Upper lobe of left lung (tissue), 6 donors: ENCODE data around the gene FOXA2. TPM values are rescaled to one million over a fixed set of nuclear protein-coding genes. Genes with fewer than 3 reads are reported as not detected.

ENCODE experiments used
- ATAC-seq, 2 donors: fragments of 200-7000 bp; cut with Tn5 transposase; one replicate each; pipeline ENCODE4 v1.9.1; 2022; ENCODE audit warnings: mild to moderate bottlenecking in 2 of 2, moderate library complexity in 2 of 2; ENCODE audit not compliant: low FRiP score in 2 of 2
- DNase-seq, 2 donors: peaks; one replicate each; pipeline ENCODE4 v3.0.0-alpha.2; 2019 to 2020
- H3K27ac ChIP-seq, 4 donors: fragments of 200-600 bp; sonication (generic); one replicate each; pipeline ENCODE4 v1.5.1; 2016 to 2019
- H3K27me3 ChIP-seq, 4 donors: fragments of 200-600 bp; sonication (generic); one replicate each; pipeline ENCODE4 v1.5.1; 2017 to 2019
- H3K36me3 ChIP-seq, 4 donors: fragments of 200-600 bp; sonication (generic); one replicate each; pipeline ENCODE4 v1.5.1; 2016 to 2019
- H3K4me1 ChIP-seq, 4 donors: fragments of 200-600 bp; sonication (generic); one replicate each; pipeline ENCODE4 v1.5.1; 2018 to 2019
- H3K4me3 ChIP-seq, 4 donors: fragments of 200-600 bp; sonication (generic); one replicate each; pipeline ENCODE4 v1.5.1; 2017 to 2019; ENCODE audit warnings: mild to moderate bottlenecking in 2 of 4, moderate library complexity in 1 of 4
- H3K9me3 ChIP-seq, 4 donors: fragments of 200-600 bp; sonication (generic); one replicate each; pipeline ENCODE4 v1.5.1; 2018 to 2019
- EP300 ChIP-seq, 4 donors: sonication (generic); formaldehyde crosslinking; IDR thresholded peaks; one replicate each; pipeline ENCODE4 v1.5.1; 2017; ENCODE audit warnings: antibody characterized with exemption in 4 of 4, control low read depth in 2 of 4
- POLR2A ChIP-seq, 4 donors: fragments of 450-650 bp; IDR thresholded peaks; one replicate each; pipeline ENCODE4 v1.5.1; 2016 to 2017; ENCODE audit warnings: antibody characterized with exemption in 4 of 4, mild to moderate bottlenecking in 2 of 4
- POLR2AphosphoS5 ChIP-seq, 2 donors: sonication (generic); formaldehyde crosslinking; IDR thresholded peaks; one replicate each; pipeline ENCODE4 v1.5.1; 2017; ENCODE audit warnings: antibody characterized with exemption in 2 of 2
- WGBS, 2 donors: methylation state at CpG; one replicate each; pipeline ENCODE4 v1.1.5; 2017 to 2018; 5-methylcytosine and 5-hydroxymethylcytosine counted together
- small RNA-seq, 4 donors: library from RNA; depleted of rRNA; stranded (forward); fragments of <200 nt; gene quantifications; one replicate each; pipeline ENCODE3, GENCODE V24; 2016
- total RNA-seq, 6 donors: library from RNA; depleted of rRNA in 4 of 6; stranded (reverse); fragments of >200 nt in 4 of 6; gene quantifications; one replicate each; pipeline versions ENCODE4 v1.1.0 to v1.2.1, GENCODE V29; 2016 to 2021
- TF ChIP-seq, protein P1 (sequence below), 6 experiments: fragments of 450-650 bp in 4 of 6; fragments of 200-600 bp in 2 of 6; sonication (generic) in 2 of 6; IDR thresholded peaks; one replicate each; pipeline ENCODE4 v1.5.1; 2016 to 2019; ENCODE audit warnings: antibody characterized with exemption in 6 of 6
- donor health status: DM: no; HTN: no; CAD: no; lungs with moderate emphysema.
- donor health status: DM: no; HTN: yes; CAD: no; lungs with severe emphysema.

FOXA2 gene
- total RNA-seq, 6 donors from 2014 or later: 23.2 to 80.6 (median 44.3) TPM

DNA sequence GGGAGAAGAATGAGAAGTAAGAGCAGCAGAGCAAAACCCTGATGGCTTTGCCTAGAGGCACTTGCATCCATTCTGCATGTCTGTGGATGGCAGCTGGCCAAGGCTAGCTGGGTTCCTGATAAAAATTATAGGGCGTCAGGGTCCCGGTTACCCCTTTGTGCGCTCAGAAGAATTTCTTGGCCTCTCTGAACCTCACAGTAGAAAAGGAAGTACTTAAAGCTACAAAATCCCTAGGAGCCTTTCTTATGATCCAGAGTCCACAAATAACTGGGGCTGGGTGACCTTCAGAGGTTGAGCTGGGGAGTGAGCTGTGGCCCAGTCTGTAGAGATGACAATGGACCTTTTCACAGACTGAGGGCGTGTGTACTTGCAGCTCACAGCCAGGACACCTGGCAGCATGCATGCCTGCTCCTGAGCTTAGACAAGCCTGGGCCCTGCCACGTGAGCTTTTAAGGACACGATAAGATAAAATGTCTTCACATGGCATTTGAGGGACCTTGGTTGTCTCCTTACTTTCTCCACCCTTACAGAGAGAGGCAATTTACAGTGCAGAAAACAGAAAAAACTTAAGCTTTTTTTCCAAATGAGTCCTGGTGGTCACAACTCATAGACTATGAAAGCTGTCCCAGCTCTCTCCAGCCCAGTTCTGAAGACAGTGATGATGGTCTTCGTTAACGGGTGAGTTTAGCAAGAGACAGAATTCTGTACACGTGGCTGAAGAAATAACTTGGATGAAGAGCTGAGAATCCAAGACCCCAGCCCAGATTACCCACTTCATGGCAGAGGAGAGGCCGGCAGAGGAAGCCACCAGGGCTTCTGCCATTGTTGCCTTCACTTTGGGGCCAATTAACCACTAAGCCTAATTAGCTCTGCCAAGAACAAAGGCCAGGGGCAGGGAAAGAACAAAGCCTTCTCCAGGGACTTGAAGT lies 50.3 kb downstream of the FOXA2 start:
- Histone ChIP-seq H3K27ac (no peak overlapping the region), H3K4me1 (no peaks in the 10 kb centered on the region), H3K36me3 (no peaks in the 10 kb centered on the region), H3K27me3 (no peaks in the 10 kb centered on the region), H3K9me3 (no peaks in the 10 kb centered on the region), H3K4me3 (no peak overlapping the region)
- TF ChIP-seq POLR2A (IDR thresholded peaks at IDR 0.05) (no peak), EP300 (IDR thresholded peaks at IDR 0.05) (no peak), POLR2AphosphoS5 (IDR thresholded peaks at IDR 0.05) (no peak)
- TF ChIP-seq, protein P1, sequence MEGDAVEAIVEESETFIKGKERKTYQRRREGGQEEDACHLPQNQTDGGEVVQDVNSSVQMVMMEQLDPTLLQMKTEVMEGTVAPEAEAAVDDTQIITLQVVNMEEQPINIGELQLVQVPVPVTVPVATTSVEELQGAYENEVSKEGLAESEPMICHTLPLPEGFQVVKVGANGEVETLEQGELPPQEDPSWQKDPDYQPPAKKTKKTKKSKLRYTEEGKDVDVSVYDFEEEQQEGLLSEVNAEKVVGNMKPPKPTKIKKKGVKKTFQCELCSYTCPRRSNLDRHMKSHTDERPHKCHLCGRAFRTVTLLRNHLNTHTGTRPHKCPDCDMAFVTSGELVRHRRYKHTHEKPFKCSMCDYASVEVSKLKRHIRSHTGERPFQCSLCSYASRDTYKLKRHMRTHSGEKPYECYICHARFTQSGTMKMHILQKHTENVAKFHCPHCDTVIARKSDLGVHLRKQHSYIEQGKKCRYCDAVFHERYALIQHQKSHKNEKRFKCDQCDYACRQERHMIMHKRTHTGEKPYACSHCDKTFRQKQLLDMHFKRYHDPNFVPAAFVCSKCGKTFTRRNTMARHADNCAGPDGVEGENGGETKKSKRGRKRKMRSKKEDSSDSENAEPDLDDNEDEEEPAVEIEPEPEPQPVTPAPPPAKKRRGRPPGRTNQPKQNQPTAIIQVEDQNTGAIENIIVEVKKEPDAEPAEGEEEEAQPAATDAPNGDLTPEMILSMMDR (IDR thresholded peaks at IDR 0.05): no peak
- DNase-seq: no peak
- ATAC-seq: no peak
- 86 to 87% methylated on average over 10 of the region's 10 CpGs for WGBS, 2 donors

- Histone ChIP-seq H3K27me3 (no peaks in the 10 kb centered on the region), H3K27ac (no peak overlapping the region), H3K36me3 (no peaks in the 10 kb centered on the region), H3K9me3 (no peaks in the 10 kb centered on the region), H3K4me3 (no peak overlapping the region), H3K4me1 (no peaks in the 10 kb centered on the region)
- ATAC-seq (no peak), DNase-seq (no peak)
- TF ChIP-seq POLR2AphosphoS5 (IDR thresholded peaks at IDR 0.05) (no peak), EP300 (IDR thresholded peaks at IDR 0.05) (no peak), POLR2A (IDR thresholded peaks at IDR 0.05) (no peak)
- 76 to 78% methylated on average over 3 of the region's 3 CpGs for WGBS, 2 donors
Observed at GRCh38 chr20:22532598-22532997, 51.8 kb downstream of the FOXA2 start.

DNA sequence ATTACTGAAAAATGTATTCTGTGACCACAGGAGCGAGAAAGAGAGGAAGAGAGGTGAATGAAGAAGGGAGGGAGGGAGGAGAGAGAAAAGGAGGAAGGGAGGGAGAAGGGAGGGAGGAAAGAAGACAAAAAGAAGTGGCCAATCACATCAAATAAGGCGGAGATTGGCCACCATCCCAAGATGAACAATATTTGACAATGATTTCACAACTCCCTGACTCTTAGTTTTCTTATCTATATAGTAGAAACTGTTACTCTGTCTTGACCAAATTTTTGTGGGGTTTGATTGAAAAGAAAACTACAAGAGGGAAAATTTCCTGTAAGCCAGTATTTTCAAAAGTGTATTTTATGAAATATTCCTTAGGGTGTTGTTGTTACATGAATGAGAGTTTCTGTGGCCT lies 52.6 kb downstream of the FOXA2 start:
- WGBS, 2 donors: 77 to 83% methylated on average over 2 of the region's 2 CpGs
- Histone ChIP-seq H3K9me3 (no peaks in the 10 kb centered on the region), H3K36me3 (no peaks in the 10 kb centered on the region), H3K27ac (no peak overlapping the region), H3K4me3 (no peak overlapping the region), H3K27me3 (no peaks in the 10 kb centered on the region), H3K4me1 (no peaks in the 10 kb centered on the region)
- DNase-seq: no peak
- TF ChIP-seq, protein P1 (IDR thresholded peaks at IDR 0.05): no peak
- no peak for ATAC-seq

DNA sequence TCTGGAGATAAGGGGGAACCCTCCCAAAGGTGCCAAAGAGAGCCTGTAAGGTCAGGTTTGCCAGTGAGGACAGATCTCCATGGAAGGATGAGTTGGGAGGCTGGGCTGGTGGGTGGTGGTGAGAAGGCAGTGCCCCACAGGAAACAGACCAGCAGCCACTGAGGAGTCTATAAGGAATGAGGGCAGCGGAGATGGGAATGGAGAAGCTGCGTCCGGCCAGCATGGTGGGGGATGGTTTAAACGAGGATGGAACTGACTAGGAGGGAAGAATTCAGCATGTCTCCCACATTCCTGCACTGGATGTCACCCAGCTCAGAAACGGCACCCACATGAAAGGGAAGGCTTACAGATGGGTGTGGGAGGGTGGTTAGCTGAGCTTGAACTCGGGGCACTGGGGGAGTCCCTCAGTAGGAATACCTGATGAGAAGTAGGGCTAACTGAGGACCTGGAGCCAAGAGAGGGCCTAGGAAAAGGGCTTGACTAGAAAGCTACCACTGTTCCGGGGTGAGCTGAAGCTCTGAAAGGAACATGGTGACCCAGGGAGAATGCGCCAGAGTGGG lies 53.2 kb downstream of the FOXA2 start:
- Histone ChIP-seq H3K9me3 (no peaks in the 10 kb centered on the region), H3K27me3 (no peaks in the 10 kb centered on the region), H3K4me3 (no peak overlapping the region), H3K4me1 (no peaks in the 10 kb centered on the region), H3K27ac (no peak overlapping the region), H3K36me3 (no peaks in the 10 kb centered on the region)
- DNase-seq (no peak), ATAC-seq (no peak)
- WGBS, 2 donors: 72 to 81% methylated on average over 8 of the region's 8 CpGs
- TF ChIP-seq POLR2A (IDR thresholded peaks at IDR 0.05): no peak
- TF ChIP-seq POLR2AphosphoS5 (IDR thresholded peaks at IDR 0.05): no peak
- no peak for TF ChIP-seq EP300 (IDR thresholded peaks at IDR 0.05)
- TF ChIP-seq, protein P1 (IDR thresholded peaks at IDR 0.05): no peak

Small RNA genes within 50 kb of the gene (small RNA-seq; reads per million reads assigned to genes)
- 0 reads per million in 4 donors for gene LINC00261
